ENCODE results near the gene NUBP1. TPM values are rescaled to one million over a fixed set of nuclear protein-coding genes. Genes with fewer than 3 reads are reported as not detected.

NUBP1 gene
- polyA plus RNA-seq, 2 of the 4 experiments (the other 2 are of a cell fraction) = 34.1 to 49.9 TPM

GRCh38 chr16:10762336-10763016 is 18.8 kb downstream of the NUBP1 start (continued):
- TF ChIP-seq MAX (IDR thresholded peaks at IDR 0.05) (no peak), CTCF (IDR thresholded peaks at IDR 0.05) (no peak), RFX5 (IDR thresholded peaks at IDR 0.05) (no peak), ZC3H11A (IDR thresholded peaks at IDR 0.05) (no peak), CBX8 (IDR thresholded peaks at IDR 0.05) (no peak)

GRCh38 chr16:10763456-10763855 is 19.8 kb downstream of the NUBP1 start:
- CTCF ChIA-PET = no interaction called here
- ATAC-seq = no peak

GRCh38 chr16:10765772-10766171 is 22.1 kb downstream of the NUBP1 start:
- POLR2A ChIA-PET = no interaction called here
- TF ChIP-seq MAX (IDR thresholded peaks at IDR 0.05) (no peak), HOXB13 (CRISPR knock-in tag; IDR thresholded peaks at IDR 0.05; ENCODE audit: low read depth) (no peak), MAFK (IDR thresholded peaks at IDR 0.05; ENCODE audit: partially characterized antibody) (no peak), SMC3 (IDR thresholded peaks at IDR 0.05) (no peak), REST (IDR thresholded peaks at IDR 0.05) (no peak), BHLHE40 (IDR thresholded peaks at IDR 0.05; ENCODE audit: low read depth, low read length) (no peak), HDAC2 (IDR thresholded peaks at IDR 0.05) (no peak), ELK1 (IDR thresholded peaks at IDR 0.05; ENCODE audit: low read depth, low read length) (no peak), RARB (CRISPR knock-in tag; IDR thresholded peaks at IDR 0.05) (no peak), KDM5A (IDR thresholded peaks at IDR 0.05) (no peak), POLR2A (IDR thresholded peaks at IDR 0.05; ENCODE audit: low read length) (no peak)

More at GRCh38 chr16:10763456-10763855, 19.8 kb downstream of the NUBP1 start:
- no peak for DNase-seq (ENCODE audit: low read depth in 1 of 2, low spot score in 1 of 2)
- Histone ChIP-seq H3K4me3 (no peak overlapping the region), H3K27ac (no peak overlapping the region), H3K9me3 (no peaks in the 10 kb centered on the region), H3K4me1 (no peaks in the 10 kb centered on the region), H3K4me2 (no peak overlapping the region)
- POLR2A ChIA-PET = no interaction called here
- WGBS (ENCODE audit: missing lambda C conversion rate) = 96% methylated on average over 6 of the region's 7 CpGs
- no peak for FAIRE-seq
- no peak for TF ChIP-seq MAZ (IDR thresholded peaks at IDR 0.05; ENCODE audit: borderline replicate concordance, low read depth, low read length)
- no peak for TF ChIP-seq CTCF (IDR thresholded peaks at IDR 0.05)
- no peak for TF ChIP-seq CBX8 (IDR thresholded peaks at IDR 0.05)
- no peak for TF ChIP-seq EHF (CRISPR knock-in tag; IDR thresholded peaks at IDR 0.05)
- no peak for TF ChIP-seq ESRRA (IDR thresholded peaks at IDR 0.05; ENCODE audit: borderline replicate concordance, low read length)
- no peak for TF ChIP-seq CHD4 (IDR thresholded peaks at IDR 0.05; ENCODE audit: borderline replicate concordance)
- TF ChIP-seq PHF8 (IDR thresholded peaks at IDR 0.05; ENCODE audit: borderline replicate concordance, low read depth) = no peak
- no peak for TF ChIP-seq BHLHE40 (IDR thresholded peaks at IDR 0.05; ENCODE audit: low read depth, low read length)
- no peak for TF ChIP-seq RAD21 (conservative IDR thresholded peaks at IDR 0.05 in 1 of 2, IDR thresholded peaks at IDR 0.05 in 1 of 2)
- no peak for TF ChIP-seq EHMT2 (IDR thresholded peaks at IDR 0.05; ENCODE audit: low read depth)
- no peak for TF ChIP-seq TFCP2L1 (CRISPR knock-in tag; IDR thresholded peaks at IDR 0.05)
- TF ChIP-seq RNF2 (IDR thresholded peaks at IDR 0.05; ENCODE audit: borderline replicate concordance, low read depth) = no peak
- TF ChIP-seq PBX3 (IDR thresholded peaks at IDR 0.05) = no peak
- no peak for TF ChIP-seq JUN (IDR thresholded peaks at IDR 0.05)

More at GRCh38 chr16:10765772-10766171, 22.1 kb downstream of the NUBP1 start:
- no peak for FAIRE-seq
- no peaks in the 10 kb centered on the region for H3K4me1 ChIP-seq
- H3K4me2 ChIP-seq = no peak overlapping the region
- 91% methylated on average over 3 of the region's 4 CpGs for WGBS (ENCODE audit: missing lambda C conversion rate)
- H3K27ac ChIP-seq = no peak overlapping the region
- no peak for DNase-seq (ENCODE audit: low read depth in 1 of 2, low spot score in 1 of 2)
- H3K4me3 ChIP-seq = no peak overlapping the region
- ATAC-seq = no peak
- CTCF ChIA-PET = no interaction called here
- H3K9me3 ChIP-seq = no peaks in the 10 kb centered on the region

Data from A549 (cell line).